ENCODE measurements around the gene SIAE.

SIAE gene

GRCh38 chr11:124673333-124674167, at the start of gene SIAE, which contains the start of gene SPA17:
TSS of gene SIAE (minus strand) at chr11:124673739. CDS start at chr11:124673708, 31 bp downstream.
TSS of gene SPA17 (plus strand) at chr11:124673904. CDS start at chr11:124675265, 1,361 bp downstream.
- DNase-seq (ENCODE audit: low spot score), result peak; percentile 96

- no peak for DNase-seq (ENCODE audit: low spot score)
These were observed 48.6 kb upstream of the SIAE start for GRCh38 chr11:124722176-124722575.

GRCh38 chr11:124719534-124719933, 46.0 kb upstream of the SIAE start:
- DNase-seq (ENCODE audit: low spot score), result no peak

GRCh38 chr11:124718801-124719200, 45.3 kb upstream of the SIAE start:
- no peak for DNase-seq (ENCODE audit: low spot score)

GRCh38 chr11:124717786-124718651, 44.5 kb upstream of the SIAE start:
- peak; percentile 71 for DNase-seq (ENCODE audit: low spot score)

GRCh38 chr11:124717421-124717785, 43.9 kb upstream of the SIAE start:
- no peak for DNase-seq (ENCODE audit: low spot score)

GRCh38 chr11:124716591-124716990, 43.1 kb upstream of the SIAE start:
- DNase-seq (ENCODE audit: low spot score), result no peak

GRCh38 chr11:124712392-124712791, 38.9 kb upstream of the SIAE start:
- no peak for DNase-seq (ENCODE audit: low spot score)

- DNase-seq (ENCODE audit: low spot score), result no peak
These were observed 34.3 kb upstream of the SIAE start for GRCh38 chr11:124707829-124708228.

GRCh38 chr11:124700028-124700427, 26.5 kb upstream of the SIAE start:
- DNase-seq (ENCODE audit: low spot score), result no peak

GRCh38 chr11:124699547-124699946, 26.0 kb upstream of the SIAE start:
- DNase-seq (ENCODE audit: low spot score), result no peak

- DNase-seq (ENCODE audit: low spot score), result no peak
These were observed 19.6 kb upstream of the SIAE start for GRCh38 chr11:124693142-124693541.

GRCh38 chr11:124682443-124682842, 8.9 kb upstream of the SIAE start:
- no peak for DNase-seq (ENCODE audit: low spot score)

- DNase-seq (ENCODE audit: low spot score), result no peak
These were observed 7.9 kb upstream of the SIAE start for GRCh38 chr11:124681421-124681820.

GRCh38 chr11:124678416-124678815, 4.9 kb upstream of the SIAE start:
- DNase-seq (ENCODE audit: low spot score), result no peak

GRCh38 chr11:124676386-124676785, 2.8 kb upstream of the SIAE start:
- DNase-seq (ENCODE audit: low spot score), result peak; percentile 56

GRCh38 chr11:124674571-124674970, 1.0 kb upstream of the SIAE start:
- DNase-seq (ENCODE audit: low spot score), result no peak

GRCh38 chr11:124674168-124674517, 604 bp upstream of the SIAE start:
- no peak for DNase-seq (ENCODE audit: low spot score)

GRCh38 chr11:124672536-124673215, 863 bp downstream of the SIAE start:
- no peak for DNase-seq (ENCODE audit: low spot score)

GRCh38 chr11:124670732-124671131, 2.8 kb downstream of the SIAE start:
- DNase-seq (ENCODE audit: low spot score), result no peak

GRCh38 chr11:124669193-124669592, 4.3 kb downstream of the SIAE start:
- peak; percentile 60 for DNase-seq (ENCODE audit: low spot score)

- DNase-seq (ENCODE audit: low spot score), result no peak
These were observed 5.9 kb downstream of the SIAE start for GRCh38 chr11:124667601-124668000.

Data from AG08396 (cell line).